ENCODE data around the gene TAF11L7.
"Not testable (repeated sequence)": the region's sequence is repeated elsewhere in the genome, so short reads cannot be mapped to it uniquely, and the experiment has no call there.

GRCh38 chr5:17603880-17604279 is 18.3 kb upstream of the TAF11L7 start, which contains the start of gene TAF11L11:
- TF ChIP-seq FOXP4 (CRISPR knock-in tag; IDR thresholded peaks at IDR 0.05); PRDM10 (CRISPR knock-in tag; IDR thresholded peaks at IDR 0.05; ENCODE audit: low read depth); HOXA7 (CRISPR knock-in tag; IDR thresholded peaks at IDR 0.05); TCF7 (IDR thresholded peaks at IDR 0.05; ENCODE audit: low read depth); EZH2 (conservative IDR thresholded peaks at IDR 0.05; ENCODE audit: low read depth, low read length); KDM6A (CRISPR knock-in tag; IDR thresholded peaks at IDR 0.05; ENCODE audit: low read depth); CTCF (CRISPR knock-in tag; IDR thresholded peaks at IDR 0.05): not testable (repeated sequence)

Measured in HepG2 (cell line).